GM21717 (cell line): ENCODE data around the gene DENND1A.
"Not testable (repeated sequence)": the region's sequence is repeated elsewhere in the genome, so short reads cannot be mapped to it uniquely, and the experiment has no call there.

ENCODE experiments used
- ATAC-seq: cut with Tn5 transposase; IDR thresholded peaks from one replicate; pipeline ENCODE4 v1.9.1; 2021; ENCODE audit warnings: mild to moderate bottlenecking, moderate library complexity; ENCODE audit not compliant: unreplicated experiment

DENND1A gene

GRCh38 chr9:123929870-123930831 is at the start of gene DENND1A:
TSS of gene DENND1A (minus strand) at chr9:123930126. CDS start at chr9:123929905, 221 bp downstream.
- ATAC-seq = peak; percentile 80

- no peak for ATAC-seq
These were observed 49.1 kb upstream of the DENND1A start for GRCh38 chr9:123978981-123979380.

DNA sequence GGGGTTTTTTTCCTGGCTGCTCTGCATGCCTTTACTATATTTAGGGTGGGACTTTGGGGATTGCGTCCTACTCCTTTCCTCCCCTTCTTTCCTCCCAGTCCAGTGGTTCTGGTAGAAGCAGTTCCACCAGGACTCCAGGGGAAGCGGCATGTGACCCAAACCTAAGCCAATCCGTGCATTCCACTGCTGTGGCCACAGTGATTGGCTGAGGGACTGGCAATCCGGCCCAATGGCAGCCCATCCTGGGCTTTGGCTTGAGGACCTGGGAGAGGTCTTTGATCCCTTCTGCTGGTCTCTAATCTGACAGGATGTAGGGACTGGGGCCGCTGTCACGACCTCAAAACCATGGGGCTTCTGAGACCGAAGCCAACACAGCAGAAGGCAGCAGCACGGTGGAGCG is 46.7 kb upstream of the DENND1A start:
- ATAC-seq = not testable (repeated sequence)

- ATAC-seq = no peak
These were observed 45.9 kb upstream of the DENND1A start for GRCh38 chr9:123975871-123976270.

GRCh38 chr9:123974471-123974870 is 44.5 kb upstream of the DENND1A start:
- ATAC-seq = no peak

GRCh38 chr9:123973590-123974223 is 43.8 kb upstream of the DENND1A start:
- no peak for ATAC-seq

- ATAC-seq = no peak
These were observed 42.7 kb upstream of the DENND1A start for GRCh38 chr9:123972618-123973017.

DNA sequence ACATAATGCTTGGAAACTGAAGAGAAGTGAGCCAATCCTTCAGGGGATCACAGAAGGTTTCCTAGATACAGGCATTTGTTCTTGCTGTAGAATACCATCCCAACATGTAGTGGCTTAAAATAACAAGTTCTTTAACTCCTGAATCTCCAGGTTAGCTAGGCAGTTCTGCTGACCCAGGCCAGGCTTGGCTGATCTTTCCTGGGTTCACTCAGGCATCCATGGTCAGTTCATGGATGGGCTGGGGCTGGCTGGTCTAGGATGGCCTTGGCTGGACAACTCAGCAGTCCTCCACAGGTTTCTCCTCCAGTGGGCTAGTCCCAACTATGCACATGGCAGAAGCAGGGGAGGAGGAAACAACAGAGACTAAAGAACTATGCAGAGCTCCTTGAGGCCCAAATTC is 37.4 kb upstream of the DENND1A start:
- no peak for ATAC-seq

GRCh38 chr9:123965801-123966686 is 36.1 kb upstream of the DENND1A start:
- ATAC-seq = no peak

DNA sequence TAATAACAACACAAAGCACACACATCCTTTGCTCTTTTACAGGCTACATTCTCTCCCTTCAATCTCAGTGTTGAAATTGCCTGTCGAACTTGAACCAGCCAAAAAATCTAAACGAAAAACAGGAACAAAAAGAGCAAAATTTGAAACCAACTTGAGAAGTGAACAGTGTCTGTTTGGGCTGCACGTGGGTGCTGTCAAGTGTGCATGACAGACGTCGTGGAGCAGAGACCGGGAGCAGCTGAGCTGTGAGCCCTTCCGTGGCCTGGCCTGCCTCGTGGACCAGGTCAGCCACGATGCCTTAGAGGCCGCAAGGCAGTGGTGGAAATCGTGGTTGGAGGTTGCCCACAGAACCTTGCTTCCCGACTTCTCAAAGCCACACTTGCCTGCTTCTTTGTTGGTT is 34.8 kb upstream of the DENND1A start:
- ATAC-seq = no peak

GRCh38 chr9:123960965-123961364 is 31.0 kb upstream of the DENND1A start:
- no peak for ATAC-seq

DNA sequence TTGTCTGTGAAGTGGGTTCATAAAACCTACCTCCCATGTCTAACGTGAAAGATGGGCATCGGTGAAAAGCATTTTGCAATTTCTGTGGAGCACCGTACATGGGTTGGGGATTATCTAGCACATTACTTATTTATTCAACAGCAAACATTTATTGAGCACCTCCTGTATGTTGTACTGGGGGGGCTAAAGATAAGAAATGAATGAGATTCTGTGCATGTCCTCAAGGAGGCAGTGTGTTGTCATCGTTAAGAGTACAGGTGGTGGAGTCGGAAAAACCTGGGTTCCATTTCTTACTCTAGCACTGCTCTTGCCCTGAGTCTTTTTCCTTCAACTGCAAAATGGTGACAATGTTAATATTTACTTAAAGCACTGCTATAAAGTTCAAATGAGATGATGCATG is 30.4 kb upstream of the DENND1A start:
- no peak for ATAC-seq

- no peak for ATAC-seq
These were observed 29.9 kb upstream of the DENND1A start for GRCh38 chr9:123959787-123960186.

DNA sequence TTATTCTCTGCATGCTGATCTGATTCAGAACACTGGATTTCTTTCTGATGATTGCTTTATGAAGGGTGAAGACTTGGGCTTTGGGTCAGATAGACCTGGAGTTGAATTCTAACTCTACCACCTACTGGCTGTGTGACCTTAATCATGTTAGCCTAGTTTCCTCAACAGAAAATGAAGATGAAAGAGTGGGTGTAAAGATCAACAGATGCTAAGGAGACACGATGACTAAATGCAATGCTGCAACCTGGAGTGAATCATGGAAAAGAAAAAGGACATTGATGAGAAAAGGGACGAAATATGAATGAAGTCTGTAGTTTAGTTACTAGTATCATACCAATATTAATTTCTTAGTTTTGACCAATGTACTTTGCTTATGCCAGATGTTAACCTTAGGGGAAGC is 27.8 kb upstream of the DENND1A start:
- ATAC-seq = no peak

DNA sequence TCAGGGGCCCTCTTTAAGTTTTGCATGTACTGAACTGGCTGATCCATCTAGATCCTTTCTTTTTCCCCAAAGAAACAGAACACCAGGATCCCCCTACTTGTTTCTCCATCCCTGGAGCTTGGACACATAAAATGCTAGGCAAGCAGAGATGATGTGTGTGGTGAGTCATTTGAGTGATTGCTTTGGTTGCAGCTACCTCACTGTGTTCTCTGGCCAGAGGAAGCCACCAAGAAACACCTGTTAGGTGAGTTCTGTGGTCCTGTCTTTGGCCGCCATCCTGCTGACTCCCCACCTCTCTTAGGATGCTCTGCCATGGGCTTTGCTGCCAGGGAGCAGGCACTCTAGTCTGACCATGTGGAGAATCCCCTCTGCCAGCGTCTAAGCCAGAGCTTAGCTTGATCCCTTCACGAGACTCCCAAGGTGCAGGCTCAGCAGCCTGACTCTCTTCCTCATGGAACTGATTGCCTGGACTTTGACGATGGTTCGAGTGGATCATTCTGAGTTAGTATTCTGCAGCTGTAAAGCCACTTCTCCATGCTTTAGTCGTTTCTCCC is 27.3 kb upstream of the DENND1A start:
- no peak for ATAC-seq

GRCh38 chr9:123955637-123956036 is 25.7 kb upstream of the DENND1A start:
- ATAC-seq = no peak

- no peak for ATAC-seq
These were observed 24.8 kb upstream of the DENND1A start for GRCh38 chr9:123954518-123955280.

- no peak for ATAC-seq
These were observed 22.9 kb upstream of the DENND1A start for GRCh38 chr9:123952641-123953495.

DNA sequence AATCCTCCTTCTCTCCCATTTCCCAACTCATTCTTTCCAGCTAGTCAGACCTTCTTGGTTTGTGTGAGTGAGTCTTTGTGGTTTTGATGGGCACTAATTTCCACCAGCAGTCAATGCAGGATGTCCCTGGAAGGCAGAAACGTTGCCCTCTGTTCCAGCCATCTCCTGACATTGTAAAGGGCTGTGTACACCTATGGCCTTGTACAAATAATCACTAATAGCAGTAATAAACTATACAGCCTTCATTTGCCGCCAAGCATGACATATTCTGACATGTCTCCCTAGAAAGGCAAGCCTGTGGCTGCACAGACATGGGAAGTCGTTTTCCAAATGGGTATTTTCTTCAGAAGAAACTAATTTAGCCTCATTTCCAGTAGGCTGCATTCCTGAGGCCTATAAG is 18.4 kb upstream of the DENND1A start:
- ATAC-seq = no peak
